NCI-H2107 treated with DMSO at 0.1 percent for 48 hours (cell line): Measurements from ENCODE around the gene ZFP82.

Experiments used
- DNase-seq: peaks from one replicate; lab custom pipeline; 2025; ENCODE audit not compliant: unreplicated experiment; lab: John Stamatoyannopoulos, UW

Gene ZFP82

DNA sequence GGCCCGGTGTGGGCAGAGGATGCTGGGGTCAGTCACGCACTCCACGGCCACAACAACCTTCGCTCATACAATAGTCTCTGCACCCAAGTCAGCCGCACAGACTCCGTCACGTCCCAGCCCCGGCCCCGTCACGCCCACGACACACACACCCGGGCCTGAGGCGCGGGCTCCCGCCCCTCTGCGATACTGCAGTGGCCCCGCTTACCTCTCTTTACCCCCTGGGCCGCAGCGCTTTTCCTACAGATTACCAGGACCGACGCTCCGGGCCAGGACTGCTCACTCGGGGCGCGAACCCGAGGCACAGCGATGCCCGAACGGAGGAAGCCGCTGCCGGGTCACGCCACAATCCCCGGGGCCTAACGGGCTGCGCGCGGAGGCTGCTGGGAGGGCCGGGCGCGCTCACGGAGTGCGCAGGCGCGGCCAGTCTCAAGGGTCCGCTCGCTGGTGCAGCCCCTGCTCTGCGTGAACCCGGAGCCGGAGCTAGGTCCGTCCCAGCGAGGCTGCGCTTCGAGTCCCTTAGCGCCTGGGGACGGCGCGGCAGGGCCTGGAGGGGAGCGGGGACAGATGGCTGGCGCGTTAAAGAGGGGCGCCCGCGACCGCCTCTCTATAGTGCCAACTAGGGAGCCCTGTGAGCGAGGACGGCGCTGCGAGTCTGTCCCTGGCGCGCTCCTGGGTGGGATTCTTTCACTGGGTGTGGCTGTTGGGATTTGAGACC, at the start of gene ZFP82:
Gene ZFP82 (minus strand): TSS at position 358 of the 715 bp plus-strand sequence. CDS start 8,855 bp downstream, outside the sequence.
- DNase-seq, result peak; percentile 30

DNA sequence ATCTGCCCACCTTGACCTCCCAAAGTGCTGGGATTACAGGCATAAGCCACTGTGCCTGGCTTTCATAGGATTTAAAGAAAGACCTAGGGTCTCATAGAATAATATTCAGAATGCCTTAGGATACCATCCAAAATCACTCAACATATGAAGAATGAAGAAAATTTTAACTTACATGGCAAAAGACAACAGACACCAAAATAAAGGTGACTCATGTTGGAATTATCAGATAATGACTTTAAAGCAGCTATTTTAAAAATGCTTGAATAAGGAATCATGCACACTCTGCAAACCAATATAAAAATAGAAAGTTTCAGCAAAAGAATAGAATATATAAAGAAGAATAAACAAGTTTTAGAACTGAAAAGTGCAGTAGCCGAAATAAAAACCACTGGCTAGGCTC, 41.6 kb upstream of the ZFP82 start:
- DNase-seq, result no peak

DNA sequence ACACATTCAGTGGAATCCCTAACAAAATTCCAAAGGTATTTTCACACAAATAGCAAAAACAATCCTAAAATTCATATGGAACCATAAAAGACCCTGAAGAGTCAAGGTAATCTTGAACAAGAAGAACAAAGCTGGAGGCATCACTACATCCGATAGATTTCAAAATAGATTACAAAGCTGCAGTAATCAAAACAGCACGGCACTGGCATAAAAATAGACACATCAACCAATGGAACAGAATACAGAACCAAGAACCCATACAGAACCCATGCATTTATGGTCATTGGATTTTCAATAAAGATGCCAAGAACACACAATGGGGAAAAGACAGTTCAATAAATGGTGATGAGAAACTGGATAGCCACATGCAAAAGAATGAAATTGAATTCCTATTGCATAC, 38.4 kb upstream of the ZFP82 start:
- DNase-seq, result no peak

DNA sequence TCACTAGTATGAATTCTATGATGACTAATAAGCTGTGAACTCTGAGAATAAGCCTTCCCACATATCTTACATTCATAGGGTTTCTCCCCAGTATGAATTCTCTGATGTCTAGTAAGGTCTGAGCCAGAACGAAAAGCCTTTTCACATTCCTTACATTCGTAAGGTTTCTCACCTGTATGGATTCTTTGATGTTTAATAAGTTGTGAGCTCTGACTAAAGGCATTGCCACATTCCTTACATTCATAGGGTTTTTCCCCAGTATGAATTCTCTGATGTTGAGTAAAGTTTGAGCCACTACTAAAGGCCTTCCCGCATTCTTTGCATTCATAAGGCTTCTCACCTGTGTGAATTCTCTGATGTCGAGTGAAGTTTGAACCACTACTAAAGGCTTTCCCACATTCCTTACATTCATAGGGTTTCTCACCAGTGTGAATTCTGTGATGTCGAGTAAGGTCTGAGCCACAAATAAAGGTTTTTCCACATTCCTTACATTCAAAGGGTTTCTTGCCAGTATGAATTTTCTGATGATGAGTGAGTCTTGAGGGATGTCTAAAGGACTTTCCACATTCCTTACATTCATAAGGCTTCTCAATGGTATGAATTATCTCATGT, 30.7 kb upstream of the ZFP82 start:
- no peak for DNase-seq

DNA sequence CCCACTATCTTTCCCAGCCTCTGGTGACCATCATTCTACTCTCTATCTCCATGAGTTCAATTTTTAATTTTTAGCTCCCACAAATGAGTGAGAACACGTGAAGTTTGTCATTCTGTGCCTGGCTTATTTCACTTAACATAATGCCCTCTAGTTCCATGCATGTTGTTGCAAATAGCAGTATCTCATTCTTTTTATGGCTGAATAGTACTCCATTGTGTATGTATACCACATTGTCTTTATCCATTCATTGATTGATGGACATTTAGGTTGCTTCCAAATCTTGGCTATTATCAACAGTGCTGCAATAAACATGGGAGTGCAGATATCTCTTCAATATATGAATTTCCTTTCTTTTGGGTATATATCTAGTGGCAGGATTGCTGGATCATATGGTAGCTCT, 22.9 kb upstream of the ZFP82 start:
- no peak for DNase-seq

DNA sequence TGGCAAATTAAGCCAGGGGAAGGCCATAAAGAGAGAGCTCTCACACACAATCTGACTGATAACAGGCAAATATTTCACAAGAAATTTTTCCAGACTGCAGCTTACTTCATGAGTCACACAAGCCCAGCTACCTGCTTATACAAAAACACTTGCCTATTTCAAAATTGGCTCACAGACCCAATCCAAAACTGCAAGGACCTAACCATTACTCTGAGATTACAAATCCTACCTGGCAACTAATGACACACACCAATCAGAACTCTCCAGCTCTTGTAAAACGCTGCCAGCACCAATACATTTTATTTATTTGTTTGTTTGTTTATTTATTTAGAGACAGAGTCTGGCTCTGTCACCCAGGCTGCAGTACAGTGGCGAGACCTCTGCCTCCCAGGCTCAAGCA, 18.1 kb upstream of the ZFP82 start:
- no peak for DNase-seq

DNA sequence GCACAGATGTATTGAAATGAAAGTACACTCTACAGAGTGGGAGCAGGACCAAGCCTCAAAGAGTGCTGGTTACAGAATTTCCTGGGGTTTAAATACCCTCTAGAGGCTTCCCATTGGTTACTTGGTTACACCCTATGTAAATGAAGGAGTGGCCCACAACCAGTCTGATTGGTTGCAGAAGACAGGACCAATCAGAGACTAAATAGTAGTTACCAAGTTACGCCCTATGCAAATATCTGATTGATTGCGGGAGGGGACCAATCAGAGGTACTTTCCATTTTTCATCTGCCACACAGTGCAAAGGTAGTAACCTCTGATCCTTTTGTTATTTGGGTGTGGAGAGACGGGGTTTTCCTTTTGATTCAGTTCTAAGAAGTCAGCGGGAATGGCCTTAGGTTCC, 5.5 kb upstream of the ZFP82 start:
- DNase-seq, result no peak

DNA sequence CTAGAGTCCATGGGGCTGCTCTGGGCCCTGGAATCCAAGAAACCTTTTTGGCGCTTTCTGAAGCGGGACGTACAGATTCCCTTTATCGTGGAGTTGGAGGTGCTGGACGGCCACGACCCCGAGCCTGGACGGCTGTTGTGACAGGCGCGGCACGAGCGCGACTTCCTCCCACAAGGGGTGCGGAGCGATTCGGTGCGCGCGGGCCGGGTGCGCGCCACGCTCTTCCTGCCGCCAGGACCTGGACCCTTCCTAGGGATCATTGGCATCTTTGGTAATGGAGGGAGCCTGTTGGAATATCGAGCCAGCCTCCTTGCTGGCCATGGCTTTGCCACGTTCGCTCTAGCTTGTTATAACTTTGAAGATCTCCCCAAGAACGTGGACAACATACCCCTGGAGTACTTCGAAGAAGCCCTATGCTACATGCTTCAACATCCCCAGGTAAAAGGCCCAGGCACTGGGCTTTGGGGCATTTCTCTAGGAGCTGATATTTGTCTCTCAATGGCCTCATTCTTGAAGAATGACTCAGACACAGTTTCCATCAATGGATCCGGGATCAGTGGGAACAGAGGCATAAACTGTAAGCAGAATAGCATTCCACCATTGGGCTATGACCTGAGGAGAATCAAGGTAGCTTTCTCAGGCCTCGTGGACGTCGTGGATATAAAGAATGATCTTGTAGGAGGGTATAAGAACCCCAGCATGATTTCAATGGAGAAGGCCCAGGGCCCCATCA, 3.5 kb upstream of the ZFP82 start:
- no peak for DNase-seq

DNA sequence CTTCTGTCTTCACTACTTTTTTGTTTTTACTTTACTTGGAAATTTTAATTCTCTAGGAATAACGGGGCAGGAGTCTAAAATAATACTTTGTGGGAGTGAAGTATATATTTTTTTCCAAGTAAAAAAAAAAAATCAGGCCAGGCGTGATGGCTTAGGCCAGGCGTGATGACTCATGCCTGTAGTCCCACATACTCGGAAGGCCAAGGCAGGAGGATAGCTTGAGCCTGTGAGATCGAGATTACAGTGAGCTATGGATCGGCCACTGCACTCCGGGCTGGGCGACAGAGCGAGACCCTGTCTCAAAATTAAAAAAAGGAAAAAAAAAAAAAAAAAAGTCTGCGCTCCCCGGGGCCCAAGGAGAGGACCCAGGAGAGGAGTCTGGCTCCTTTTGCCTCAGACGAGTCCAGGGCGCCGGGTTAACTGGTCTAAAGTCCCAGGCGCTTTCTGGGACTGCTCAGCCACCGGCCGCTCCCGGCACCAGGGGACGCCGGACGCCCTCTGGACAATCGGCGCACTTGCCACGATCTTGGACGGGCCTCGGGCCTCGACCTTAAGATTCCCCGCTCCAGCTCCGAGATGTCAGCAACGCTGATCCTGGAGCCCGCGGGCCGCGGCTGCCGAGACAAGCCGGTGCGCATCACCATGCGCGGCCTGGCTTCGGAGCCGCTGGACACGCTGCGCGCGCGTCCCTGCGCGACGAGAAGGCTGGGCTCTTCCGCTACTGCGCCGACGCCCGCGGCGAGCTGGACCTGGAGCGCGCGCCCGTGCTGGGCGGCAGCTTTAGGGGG, 2.7 kb upstream of the ZFP82 start:
- DNase-seq, result no peak

DNA sequence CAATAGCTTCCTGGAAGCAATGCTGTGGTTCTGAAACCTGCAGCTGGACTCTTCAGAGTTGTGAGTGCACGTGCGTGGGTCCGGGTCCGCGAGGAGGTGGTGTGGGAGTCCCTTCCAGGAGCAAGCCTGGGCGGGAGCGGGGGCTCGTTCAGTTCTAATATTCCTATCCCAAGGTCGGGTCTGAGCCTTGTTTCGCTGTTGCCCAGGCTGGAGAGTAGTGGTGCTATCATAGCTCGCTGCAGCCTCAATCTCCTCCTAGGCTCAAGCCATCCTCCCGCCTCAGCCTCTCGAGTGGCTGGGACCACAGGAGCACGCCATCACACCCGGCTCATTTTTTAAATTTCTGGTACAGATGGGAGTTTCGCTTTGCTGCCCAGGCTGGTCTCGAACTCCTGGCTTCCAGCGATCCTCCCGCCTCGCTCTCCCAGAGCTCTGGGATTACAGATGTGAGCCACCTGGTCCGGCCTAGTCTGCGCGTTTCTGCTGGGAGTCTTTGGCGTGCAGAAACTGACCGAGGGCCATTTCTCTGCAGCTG, 625 bp downstream of the ZFP82 start:
- DNase-seq, result no peak

DNA sequence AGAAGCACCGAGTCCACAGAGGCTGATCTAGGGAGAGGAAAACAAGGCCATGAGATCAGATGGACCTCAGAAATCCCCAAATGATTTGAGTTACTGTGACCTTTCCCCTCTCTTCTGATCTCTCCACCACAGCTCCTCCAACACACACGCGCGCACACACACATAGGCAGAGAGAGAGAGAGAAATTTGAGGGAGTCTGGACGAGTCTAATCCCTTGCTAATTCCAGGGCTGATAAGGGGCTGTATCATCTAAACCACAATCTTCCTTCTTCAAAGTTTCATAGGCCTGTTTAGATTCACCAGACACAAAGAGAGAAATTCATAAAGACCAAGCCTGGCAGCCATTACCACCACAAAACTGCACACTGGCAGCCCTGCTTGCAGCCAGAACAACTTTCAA, 8.6 kb downstream of the ZFP82 start:
- no peak for DNase-seq

DNA sequence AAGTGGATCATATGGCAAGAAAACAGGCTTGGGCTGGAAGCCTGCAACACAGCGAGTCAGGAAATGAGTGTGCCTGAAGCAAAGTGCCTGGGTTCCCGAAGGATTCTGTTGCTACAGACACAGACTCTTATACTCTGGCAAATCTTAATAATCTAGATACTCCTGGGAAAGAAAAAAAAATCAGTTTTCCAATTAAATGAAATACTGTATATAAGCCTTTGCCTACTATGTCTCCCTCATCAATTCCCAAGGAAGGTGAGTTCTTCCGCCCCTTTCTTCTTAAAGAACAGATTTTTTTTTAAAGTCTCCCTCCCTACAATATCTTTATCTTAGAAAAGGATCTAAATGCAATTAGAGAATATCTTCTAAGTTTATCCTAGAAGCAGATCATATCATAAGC, 10.3 kb downstream of the ZFP82 start:
- no peak for DNase-seq

DNA sequence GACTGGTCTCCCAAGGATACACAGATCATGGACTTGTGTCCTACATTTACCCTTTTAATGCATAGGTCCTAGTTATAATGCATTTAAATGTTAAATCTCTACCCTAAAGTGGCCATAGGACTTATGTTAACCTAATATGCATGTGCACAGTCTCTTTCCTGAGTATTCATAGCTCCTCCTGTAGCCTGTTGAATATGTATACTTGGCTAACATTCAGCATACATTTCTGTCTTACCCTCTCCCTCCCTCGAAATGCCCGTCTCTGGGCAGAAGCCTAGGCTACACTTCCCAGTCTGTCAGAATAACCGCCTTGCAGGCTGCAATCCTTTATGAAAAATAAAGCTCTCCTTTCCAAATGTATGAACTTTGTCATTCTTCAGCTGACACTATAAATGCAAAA, 13.9 kb downstream of the ZFP82 start:
- DNase-seq, result no peak

DNA sequence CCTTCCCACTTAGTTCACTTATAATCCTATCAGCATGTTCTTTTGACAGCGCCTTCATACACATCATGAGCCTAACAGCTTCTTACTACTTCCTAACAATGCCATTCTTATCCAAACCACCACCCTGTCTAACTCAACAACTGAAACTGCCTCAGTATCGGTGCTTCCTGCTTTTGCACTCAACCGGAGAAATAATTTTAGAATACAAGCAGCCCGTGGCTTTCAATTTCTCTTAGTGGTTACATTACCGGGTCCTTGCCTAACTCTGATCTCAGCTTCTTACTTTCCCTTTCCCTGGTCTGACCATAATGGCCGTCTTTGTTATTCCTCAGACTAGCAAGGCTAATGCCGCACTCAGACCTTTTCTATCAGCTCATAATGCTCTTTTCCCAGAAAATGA, 17.0 kb downstream of the ZFP82 start:
- DNase-seq, result no peak

DNA sequence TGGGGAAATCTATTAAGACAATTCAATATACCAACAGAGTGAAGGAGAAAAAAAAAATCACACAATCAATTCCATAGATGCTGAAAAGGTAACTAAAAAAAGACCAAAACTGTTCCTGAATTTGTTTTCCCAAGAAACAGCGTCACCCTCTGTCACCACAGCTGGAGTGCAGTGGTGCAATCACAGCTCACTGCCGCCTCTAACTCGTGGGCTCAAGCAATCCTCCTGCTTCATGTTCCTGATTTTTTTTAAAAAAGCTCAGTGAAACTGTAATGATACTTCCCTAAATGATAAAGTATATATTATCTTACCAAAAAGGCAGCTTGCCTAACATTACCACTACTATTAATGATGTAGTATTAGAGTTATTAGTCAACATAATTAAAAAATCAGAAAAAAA, 19.9 kb downstream of the ZFP82 start:
- DNase-seq, result no peak

DNA sequence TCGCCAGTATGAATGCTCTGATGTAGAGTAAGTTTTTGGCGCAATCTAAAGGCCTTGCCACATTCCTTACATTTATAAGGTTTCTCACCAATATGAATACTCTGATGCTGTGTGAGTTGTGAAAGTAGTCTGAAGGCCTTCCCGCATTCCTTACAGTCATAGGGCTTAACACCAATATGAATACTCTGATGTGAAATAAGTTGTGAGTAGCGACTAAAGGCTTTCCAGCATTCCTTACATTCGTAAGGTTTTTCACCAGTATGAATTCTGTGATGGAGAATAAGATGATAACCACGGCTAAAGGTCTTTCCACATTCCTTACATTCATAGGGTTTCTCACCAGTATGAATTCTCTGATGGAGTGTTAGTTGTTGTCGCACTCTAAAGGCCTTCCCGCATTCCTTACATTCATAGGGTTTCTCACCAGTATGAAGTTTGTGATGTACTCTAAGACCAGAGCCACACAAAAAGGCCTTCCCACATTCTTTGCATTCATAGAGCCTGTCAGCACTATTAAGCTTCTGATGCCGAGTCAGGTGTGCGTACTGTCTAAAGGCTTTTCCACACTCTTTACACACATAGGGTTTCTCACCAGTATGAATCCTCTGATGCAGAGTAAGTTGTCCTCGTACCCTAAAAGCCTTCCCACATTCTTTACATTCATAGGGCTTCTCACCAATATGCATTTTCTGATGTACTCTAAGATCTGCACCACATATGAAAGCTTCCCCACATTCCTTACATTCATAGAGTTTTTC, 25.3 kb downstream of the ZFP82 start:
- no peak for DNase-seq

DNA sequence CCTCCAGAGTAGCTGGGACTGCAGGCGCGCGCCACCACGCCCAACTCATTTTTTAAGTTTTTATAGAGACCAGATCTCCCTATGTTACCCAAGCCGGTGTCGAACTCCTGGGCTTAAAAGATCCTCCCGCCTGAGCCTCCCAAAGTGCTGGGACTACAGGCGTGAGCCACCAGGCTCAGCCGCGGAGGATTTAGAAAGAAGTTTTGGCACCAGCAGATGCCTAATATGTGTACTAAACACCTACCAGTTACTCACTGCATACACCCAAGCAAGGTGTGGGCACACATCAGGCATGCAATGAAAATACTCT, 39.0 kb downstream of the ZFP82 start:
- DNase-seq, result no peak

DNA sequence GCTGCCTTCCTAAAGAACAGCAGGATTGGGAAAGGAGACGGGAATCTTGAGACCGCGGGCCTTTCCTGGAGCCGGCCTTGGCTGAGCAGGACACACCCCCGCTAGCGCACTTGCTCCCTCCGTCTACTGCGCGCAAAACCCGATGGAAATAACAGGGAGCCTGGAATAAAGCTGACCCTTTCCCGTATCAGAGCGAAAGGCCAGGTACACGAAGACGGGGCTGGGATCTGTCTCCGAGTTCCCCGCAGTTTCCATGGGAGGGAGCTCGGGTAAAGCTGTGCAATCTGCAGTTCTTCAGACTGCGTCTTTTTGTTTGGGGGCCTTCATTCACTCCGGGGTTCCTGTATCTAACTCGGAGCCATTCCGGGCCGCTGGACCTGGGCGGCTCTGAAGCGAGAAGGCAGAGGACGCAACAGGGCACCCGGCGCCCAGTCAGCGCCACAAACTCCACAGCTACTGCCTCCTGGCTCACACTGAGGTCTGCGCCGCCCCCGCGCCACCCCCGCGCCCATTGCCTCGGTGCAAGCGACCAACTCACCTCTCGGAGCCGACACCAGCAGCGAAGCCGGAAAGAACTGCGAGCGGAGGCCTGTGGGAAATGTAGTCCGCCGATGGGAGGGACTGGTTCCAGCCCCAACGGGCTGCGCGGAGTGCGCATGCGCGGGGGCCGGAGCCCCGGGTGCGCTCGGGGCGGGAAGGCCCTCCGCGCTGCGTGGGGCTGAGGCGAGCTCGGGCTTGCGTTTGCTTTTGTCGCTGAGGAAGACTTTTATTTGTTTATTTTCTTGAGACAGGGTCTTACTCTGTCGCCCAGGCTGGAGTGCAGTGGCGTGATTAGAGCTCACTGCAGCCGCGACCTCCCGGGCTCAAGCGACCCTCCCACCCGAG, 39.6 kb downstream of the ZFP82 start, which contains the start of gene ZFP14:
Gene ZFP14 (minus strand): TSS at position 577 of the 885 bp plus-strand sequence. CDS start 11,309 bp downstream, outside the sequence.
- DNase-seq, result peak; percentile 81

DNA sequence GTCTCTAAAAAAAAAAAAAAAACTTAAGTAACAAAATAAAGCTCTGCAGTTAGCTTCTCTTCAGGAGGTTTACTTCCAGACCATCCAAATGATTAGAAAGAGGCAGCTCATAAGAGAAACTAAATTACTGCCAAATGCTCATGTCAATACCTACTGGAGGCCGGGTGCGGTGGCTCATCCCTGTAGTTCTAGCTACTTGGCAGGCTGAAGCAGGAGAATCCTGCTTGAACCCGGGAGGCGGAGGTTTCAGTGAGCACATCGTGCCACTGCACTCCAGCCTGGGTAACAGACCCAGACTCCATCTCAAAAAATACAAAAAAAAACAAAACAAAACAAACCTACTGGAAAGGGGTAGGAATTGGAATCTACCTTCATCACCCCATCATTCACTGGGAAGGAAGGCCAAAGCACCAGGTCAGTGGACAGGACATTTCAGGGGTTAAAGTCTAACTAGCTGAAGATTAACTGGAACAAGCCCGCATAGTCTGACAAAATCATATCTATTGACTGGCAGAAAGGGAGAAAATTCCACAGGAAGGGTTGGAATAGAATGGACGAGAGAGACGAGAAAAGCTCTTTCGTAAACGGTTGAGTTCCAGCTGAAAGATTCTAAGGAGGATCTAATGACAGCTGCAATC, 40.8 kb downstream of the ZFP82 start:
- DNase-seq, result no peak
